ENCODE results near the gene DUSP3. TPM values are rescaled to one million over a fixed set of nuclear protein-coding genes. Genes with fewer than 3 reads are reported as not detected.

Gene DUSP3
- polyA plus RNA-seq, 1 donor from 2014 or later = 38.8 TPM

DNA sequence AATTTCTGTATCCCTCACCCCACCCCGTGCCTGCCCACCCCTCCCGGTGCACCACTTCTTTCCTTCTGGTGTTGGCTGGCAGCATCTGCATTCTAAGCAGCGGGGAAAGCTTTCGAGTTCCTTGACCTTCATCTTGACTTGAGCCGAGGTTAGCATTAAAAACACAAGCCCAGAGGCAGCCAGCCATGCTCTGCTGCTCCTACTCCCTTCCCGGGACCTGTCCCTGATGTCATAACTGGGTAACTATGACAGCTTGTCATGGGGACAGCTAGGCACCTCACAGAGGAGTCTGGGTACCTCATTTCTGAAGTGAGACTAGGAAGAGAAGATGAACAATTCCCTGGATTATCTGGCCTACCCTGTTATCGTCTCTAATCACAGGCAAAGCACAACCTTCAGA is 1.4 kb upstream of the DUSP3 start, which contains the start of gene CFAP97D1:
Gene CFAP97D1, plus strand, starts transcription at position 301 of the 400 bp plus-strand sequence. Its CDS starts 28 bp downstream, at position 329.
- Histone ChIP-seq H3K9ac (ENCODE audit: low read length) (peak within 1 kb of the TSS; percentile 98), H2AFZ (ENCODE audit: low read depth, low read length) (peak within 1 kb of the TSS; percentile 73), H3K4me2 (ENCODE audit: low read length) (peak within 1 kb of the TSS; percentile 88), H3K4me3 (ENCODE audit: low read length) (peak within 1 kb of the TSS; percentile 89), H3K9me2 (ENCODE audit: insufficient read depth, low read length) (no peaks in the 10 kb centered on the region), H3K27me3 (ENCODE audit: insufficient read depth, low read depth, low read length) (no peaks in the 10 kb centered on the region), H4K20me1 (ENCODE audit: insufficient read depth) (no peaks in the 10 kb centered on the region), H3K9me3 (ENCODE audit: low read length) (no peaks in the 10 kb centered on the region), H3K36me3 (ENCODE audit: insufficient read depth, low read length) (no peaks in the 10 kb centered on the region), H3K79me2 (replicated peaks; ENCODE audit: insufficient read depth, low read length) (peaks cover 5% of the 10 kb centered on the region), H3K27ac (ENCODE audit: low read length) (peak within 1 kb of the TSS; percentile 70), H3F3A (ENCODE audit: insufficient read depth, low read length, poor library complexity, severe bottlenecking) (no peaks in the 10 kb centered on the region)
- TF ChIP-seq, protein P1, sequence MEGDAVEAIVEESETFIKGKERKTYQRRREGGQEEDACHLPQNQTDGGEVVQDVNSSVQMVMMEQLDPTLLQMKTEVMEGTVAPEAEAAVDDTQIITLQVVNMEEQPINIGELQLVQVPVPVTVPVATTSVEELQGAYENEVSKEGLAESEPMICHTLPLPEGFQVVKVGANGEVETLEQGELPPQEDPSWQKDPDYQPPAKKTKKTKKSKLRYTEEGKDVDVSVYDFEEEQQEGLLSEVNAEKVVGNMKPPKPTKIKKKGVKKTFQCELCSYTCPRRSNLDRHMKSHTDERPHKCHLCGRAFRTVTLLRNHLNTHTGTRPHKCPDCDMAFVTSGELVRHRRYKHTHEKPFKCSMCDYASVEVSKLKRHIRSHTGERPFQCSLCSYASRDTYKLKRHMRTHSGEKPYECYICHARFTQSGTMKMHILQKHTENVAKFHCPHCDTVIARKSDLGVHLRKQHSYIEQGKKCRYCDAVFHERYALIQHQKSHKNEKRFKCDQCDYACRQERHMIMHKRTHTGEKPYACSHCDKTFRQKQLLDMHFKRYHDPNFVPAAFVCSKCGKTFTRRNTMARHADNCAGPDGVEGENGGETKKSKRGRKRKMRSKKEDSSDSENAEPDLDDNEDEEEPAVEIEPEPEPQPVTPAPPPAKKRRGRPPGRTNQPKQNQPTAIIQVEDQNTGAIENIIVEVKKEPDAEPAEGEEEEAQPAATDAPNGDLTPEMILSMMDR (IDR thresholded peaks at IDR 0.05; ENCODE audit: poor library complexity, severe bottlenecking) = no peak
- TF ChIP-seq SMC3 (conservative IDR thresholded peaks at IDR 0.05; ENCODE audit: poor library complexity) = no peak

DNA sequence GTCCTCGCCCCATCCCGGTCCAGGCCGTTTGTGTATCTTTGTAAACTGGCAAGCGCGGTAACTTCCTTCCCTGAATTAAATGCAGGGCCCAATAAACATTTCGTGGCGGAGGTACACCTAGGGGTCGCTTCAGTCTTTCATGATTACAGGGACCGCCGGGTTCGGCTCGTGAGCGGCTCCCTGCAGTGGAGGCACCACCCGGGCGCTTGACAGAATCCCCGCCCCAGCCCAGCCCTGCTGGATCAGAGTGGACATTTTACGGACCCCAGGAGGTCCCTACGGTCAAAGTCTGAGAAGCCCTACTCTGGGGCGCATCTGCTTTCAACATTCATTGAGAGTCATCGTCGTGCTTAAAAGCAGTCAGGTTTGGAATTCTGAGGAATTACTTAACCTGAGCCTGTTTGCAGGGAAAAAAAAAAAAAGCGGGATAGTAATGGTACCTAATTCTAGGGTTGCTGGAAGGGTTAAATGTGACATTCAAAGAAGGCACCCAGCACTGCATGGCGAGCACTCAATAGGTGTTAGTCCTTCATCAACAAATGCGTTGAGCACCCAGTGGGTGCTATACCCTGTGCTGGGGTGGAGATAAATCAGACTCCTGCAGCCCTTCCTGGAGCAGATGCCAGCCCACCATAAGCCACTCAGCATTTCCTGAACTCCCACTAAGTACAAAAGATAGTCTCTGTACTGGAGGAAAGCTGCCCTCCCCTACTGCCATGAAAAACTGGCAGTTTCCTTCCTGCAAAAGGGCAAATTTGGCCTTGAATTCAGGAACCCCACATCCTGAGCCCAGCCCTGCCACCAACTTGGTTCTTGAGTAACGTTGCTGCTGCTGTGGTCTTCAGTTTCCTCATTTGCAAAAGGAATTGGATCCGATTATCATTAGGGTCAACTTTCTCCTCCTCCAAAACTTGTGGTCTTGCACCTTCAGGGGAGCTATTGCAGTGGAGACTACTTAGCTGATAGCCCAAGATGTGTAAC is 658 bp upstream of the DUSP3 start:
- Histone ChIP-seq H3K9ac (ENCODE audit: low read length) (peak overlapping the region; percentile 98), H3K4me2 (ENCODE audit: low read length) (peak overlapping the region; percentile 88), H3K9me2 (ENCODE audit: insufficient read depth, low read length) (no peaks in the 10 kb centered on the region), H3K4me3 (ENCODE audit: low read length) (peak overlapping the region; percentile 89), H3K36me3 (ENCODE audit: insufficient read depth, low read length) (no peaks in the 10 kb centered on the region), H4K20me1 (ENCODE audit: insufficient read depth) (no peaks in the 10 kb centered on the region), H3K9me3 (ENCODE audit: low read length) (no peaks in the 10 kb centered on the region), H3F3A (ENCODE audit: insufficient read depth, low read length, poor library complexity, severe bottlenecking) (no peaks in the 10 kb centered on the region), H3K27ac (ENCODE audit: low read length) (peak overlapping the region; percentile 70), H3K79me2 (replicated peaks; ENCODE audit: insufficient read depth, low read length) (peaks cover 5% of the 10 kb centered on the region), H2AFZ (ENCODE audit: low read depth, low read length) (peak overlapping the region; percentile 73), H3K27me3 (ENCODE audit: insufficient read depth, low read depth, low read length) (no peaks in the 10 kb centered on the region)
- TF ChIP-seq EP300 (conservative IDR thresholded peaks at IDR 0.05; ENCODE audit: poor library complexity, severe bottlenecking) (no peak), SMC3 (conservative IDR thresholded peaks at IDR 0.05; ENCODE audit: poor library complexity) (no peak), POLR2AphosphoS5 (IDR thresholded peaks at IDR 0.05) (no peak), TAF1 (IDR thresholded peaks at IDR 0.05; ENCODE audit: low read depth) (no peak), EZH2 (IDR thresholded peaks at IDR 0.05; ENCODE audit: borderline replicate concordance, insufficient read depth, low read length, poor library complexity, severe bottlenecking) (no peak), MXI1 (conservative IDR thresholded peaks at IDR 0.05; ENCODE audit: poor library complexity, severe bottlenecking) (no peak), RAD21 (conservative IDR thresholded peaks at IDR 0.05) (peak; percentile 31)
- TF ChIP-seq, protein P2, sequence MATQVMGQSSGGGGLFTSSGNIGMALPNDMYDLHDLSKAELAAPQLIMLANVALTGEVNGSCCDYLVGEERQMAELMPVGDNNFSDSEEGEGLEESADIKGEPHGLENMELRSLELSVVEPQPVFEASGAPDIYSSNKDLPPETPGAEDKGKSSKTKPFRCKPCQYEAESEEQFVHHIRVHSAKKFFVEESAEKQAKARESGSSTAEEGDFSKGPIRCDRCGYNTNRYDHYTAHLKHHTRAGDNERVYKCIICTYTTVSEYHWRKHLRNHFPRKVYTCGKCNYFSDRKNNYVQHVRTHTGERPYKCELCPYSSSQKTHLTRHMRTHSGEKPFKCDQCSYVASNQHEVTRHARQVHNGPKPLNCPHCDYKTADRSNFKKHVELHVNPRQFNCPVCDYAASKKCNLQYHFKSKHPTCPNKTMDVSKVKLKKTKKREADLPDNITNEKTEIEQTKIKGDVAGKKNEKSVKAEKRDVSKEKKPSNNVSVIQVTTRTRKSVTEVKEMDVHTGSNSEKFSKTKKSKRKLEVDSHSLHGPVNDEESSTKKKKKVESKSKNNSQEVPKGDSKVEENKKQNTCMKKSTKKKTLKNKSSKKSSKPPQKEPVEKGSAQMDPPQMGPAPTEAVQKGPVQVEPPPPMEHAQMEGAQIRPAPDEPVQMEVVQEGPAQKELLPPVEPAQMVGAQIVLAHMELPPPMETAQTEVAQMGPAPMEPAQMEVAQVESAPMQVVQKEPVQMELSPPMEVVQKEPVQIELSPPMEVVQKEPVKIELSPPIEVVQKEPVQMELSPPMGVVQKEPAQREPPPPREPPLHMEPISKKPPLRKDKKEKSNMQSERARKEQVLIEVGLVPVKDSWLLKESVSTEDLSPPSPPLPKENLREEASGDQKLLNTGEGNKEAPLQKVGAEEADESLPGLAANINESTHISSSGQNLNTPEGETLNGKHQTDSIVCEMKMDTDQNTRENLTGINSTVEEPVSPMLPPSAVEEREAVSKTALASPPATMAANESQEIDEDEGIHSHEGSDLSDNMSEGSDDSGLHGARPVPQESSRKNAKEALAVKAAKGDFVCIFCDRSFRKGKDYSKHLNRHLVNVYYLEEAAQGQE (IDR thresholded peaks at IDR 0.05; ENCODE audit: borderline replicate concordance) = no peak
- TF ChIP-seq, protein P1 (IDR thresholded peaks at IDR 0.05; ENCODE audit: poor library complexity, severe bottlenecking) = peak; percentile 58

All from neural cell (in vitro differentiated cells).